GM21526 (cell line): Measurements from ENCODE around the gene ADAMTS7.
"Not testable (repeated sequence)": the region's sequence is repeated elsewhere in the genome, so short reads cannot be mapped to it uniquely, and the experiment has no call there.

ENCODE experiments used
- ATAC-seq: cut with Tn5 transposase; IDR thresholded peaks from one replicate; pipeline ENCODE4 v1.9.1; 2021; ENCODE audit warnings: moderate library complexity; ENCODE audit not compliant: unreplicated experiment, low FRiP score

The ADAMTS7 gene

GRCh38 chr15:78830514-78831228 is 19.4 kb upstream of the ADAMTS7 start:
- no peak for ATAC-seq

- ATAC-seq, result no peak
Observed at GRCh38 chr15:78828920-78829319, 17.7 kb upstream of the ADAMTS7 start.

GRCh38 chr15:78822514-78822913 is 11.2 kb upstream of the ADAMTS7 start:
- ATAC-seq, result no peak

GRCh38 chr15:78811825-78812183 is 540 bp upstream of the ADAMTS7 start:
- ATAC-seq, result no peak

- ATAC-seq, result no peak
Observed at GRCh38 chr15:78810362-78811123, 721 bp downstream of the ADAMTS7 start.

- no peak for ATAC-seq
Observed at GRCh38 chr15:78810003-78810361, 1.3 kb downstream of the ADAMTS7 start.

- no peak for ATAC-seq
Observed at GRCh38 chr15:78808550-78808949, 2.7 kb downstream of the ADAMTS7 start.

- ATAC-seq, result no peak
Observed at GRCh38 chr15:78807359-78807758, 3.9 kb downstream of the ADAMTS7 start.

GRCh38 chr15:78804391-78804792 is 6.9 kb downstream of the ADAMTS7 start:
- ATAC-seq, result no peak

- ATAC-seq, result no peak
Observed at GRCh38 chr15:78800806-78801205, 10.5 kb downstream of the ADAMTS7 start.

GRCh38 chr15:78800189-78800588 is 11.1 kb downstream of the ADAMTS7 start:
- no peak for ATAC-seq

- not testable (repeated sequence) for ATAC-seq
Observed at GRCh38 chr15:78799102-78799501, 12.2 kb downstream of the ADAMTS7 start.

- not testable (repeated sequence) for ATAC-seq
Observed at GRCh38 chr15:78798355-78798754, 12.9 kb downstream of the ADAMTS7 start.

- no peak for ATAC-seq
Observed at GRCh38 chr15:78797951-78798350, 13.3 kb downstream of the ADAMTS7 start.

GRCh38 chr15:78796510-78796909 is 14.8 kb downstream of the ADAMTS7 start:
- ATAC-seq, result no peak

GRCh38 chr15:78795043-78795442 is 16.2 kb downstream of the ADAMTS7 start:
- ATAC-seq, result no peak

- not testable (repeated sequence) for ATAC-seq
Observed at GRCh38 chr15:78794446-78794845, 16.8 kb downstream of the ADAMTS7 start.

- no peak for ATAC-seq
Observed at GRCh38 chr15:78791357-78791756, 19.9 kb downstream of the ADAMTS7 start.

- ATAC-seq, result no peak
Observed at GRCh38 chr15:78790027-78790426, 21.2 kb downstream of the ADAMTS7 start.

GRCh38 chr15:78789615-78790014 is 21.6 kb downstream of the ADAMTS7 start:
- no peak for ATAC-seq

GRCh38 chr15:78788016-78788660 is 23.1 kb downstream of the ADAMTS7 start:
- no peak for ATAC-seq

- ATAC-seq, result not testable (repeated sequence)
Observed at GRCh38 chr15:78782402-78782801, 28.9 kb downstream of the ADAMTS7 start.
